ENCODE measurements around the gene SLC25A51.

DNA sequence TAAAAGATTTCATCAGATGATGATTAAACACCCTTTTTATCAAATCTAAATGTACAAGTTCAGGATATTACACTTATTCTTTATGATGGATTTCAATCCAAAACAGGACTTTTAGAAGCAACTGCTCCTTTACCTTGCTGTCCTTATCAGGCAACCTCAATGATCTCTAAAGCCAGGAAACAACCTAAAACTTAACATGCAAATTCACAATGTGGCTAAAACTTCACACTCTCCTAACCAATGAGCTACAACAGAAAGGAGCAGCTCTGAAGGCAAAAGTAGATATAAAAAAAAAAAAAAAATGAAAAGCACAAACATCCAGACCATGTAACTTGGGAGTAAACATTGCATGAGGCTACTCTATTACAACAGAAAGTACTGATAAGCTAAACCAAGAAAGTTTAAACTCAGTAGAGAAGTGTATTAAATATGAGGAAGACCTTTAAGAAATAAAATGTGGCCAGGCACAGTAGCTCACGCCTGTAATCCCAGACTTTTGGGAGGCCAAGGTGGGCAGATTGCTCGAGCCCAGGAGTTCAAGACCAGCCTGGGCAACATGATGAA, 22.9 kb downstream of the SLC25A51 start:
- TF ChIP-seq, protein P1, sequence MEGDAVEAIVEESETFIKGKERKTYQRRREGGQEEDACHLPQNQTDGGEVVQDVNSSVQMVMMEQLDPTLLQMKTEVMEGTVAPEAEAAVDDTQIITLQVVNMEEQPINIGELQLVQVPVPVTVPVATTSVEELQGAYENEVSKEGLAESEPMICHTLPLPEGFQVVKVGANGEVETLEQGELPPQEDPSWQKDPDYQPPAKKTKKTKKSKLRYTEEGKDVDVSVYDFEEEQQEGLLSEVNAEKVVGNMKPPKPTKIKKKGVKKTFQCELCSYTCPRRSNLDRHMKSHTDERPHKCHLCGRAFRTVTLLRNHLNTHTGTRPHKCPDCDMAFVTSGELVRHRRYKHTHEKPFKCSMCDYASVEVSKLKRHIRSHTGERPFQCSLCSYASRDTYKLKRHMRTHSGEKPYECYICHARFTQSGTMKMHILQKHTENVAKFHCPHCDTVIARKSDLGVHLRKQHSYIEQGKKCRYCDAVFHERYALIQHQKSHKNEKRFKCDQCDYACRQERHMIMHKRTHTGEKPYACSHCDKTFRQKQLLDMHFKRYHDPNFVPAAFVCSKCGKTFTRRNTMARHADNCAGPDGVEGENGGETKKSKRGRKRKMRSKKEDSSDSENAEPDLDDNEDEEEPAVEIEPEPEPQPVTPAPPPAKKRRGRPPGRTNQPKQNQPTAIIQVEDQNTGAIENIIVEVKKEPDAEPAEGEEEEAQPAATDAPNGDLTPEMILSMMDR (IDR thresholded peaks at IDR 0.05): no peak
- no peak for TF ChIP-seq POLR2AphosphoS5 (IDR thresholded peaks at IDR 0.05)

Measured in breast epithelium (tissue), 3 donors.